Spinal cord (tissue), 10 donors: ENCODE measurements around the gene CSF1. TPM values are rescaled to one million over a fixed set of nuclear protein-coding genes. Genes with fewer than 3 reads are reported as not detected.

Experiments used
- DNase-seq, 6 donors: peaks; one replicate each; pipeline versions ENCODE4 v3.0.0 to v3.0.0-alpha.2; 2013 to 2015; ENCODE audit warnings: low spot score in 6 of 6, low read depth in 4 of 6
- H3K27ac ChIP-seq: one replicate; pipeline ENCODE4 v1.5.1; 2013; ENCODE audit warnings: low read depth, low read length, control low read depth
- H3K27me3 ChIP-seq: one replicate; pipeline ENCODE4 v1.6.1; 2013; ENCODE audit warnings: low read length; ENCODE audit not compliant: control insufficient read depth, insufficient read depth
- H3K36me3 ChIP-seq: one replicate; pipeline ENCODE4 v1.6.1; 2013; ENCODE audit warnings: low read length; ENCODE audit not compliant: control insufficient read depth, insufficient read depth
- H3K4me1 ChIP-seq: one replicate; pipeline ENCODE4 v1.6.1; 2013; ENCODE audit warnings: low read length; ENCODE audit not compliant: control insufficient read depth, insufficient read depth
- H3K4me3 ChIP-seq: one replicate; pipeline ENCODE4 v1.5.1; 2013; ENCODE audit warnings: low read depth, low read length, control low read depth
- H3K9me3 ChIP-seq: one replicate; pipeline ENCODE4 v1.6.1; 2013; ENCODE audit warnings: low read length; ENCODE audit not compliant: control insufficient read depth, insufficient read depth
- WGBS: methylation state at CpG from one replicate; pipeline ENCODE4 v1.1.5; 2013; ENCODE audit warnings: missing lambda C conversion rate; ENCODE audit not compliant: insufficient coverage; 5-methylcytosine and 5-hydroxymethylcytosine counted together
- polyA plus RNA-seq, 2 donors: library from polyadenylated mRNA; unstranded; fragments of 120-200 nt; gene quantifications; one replicate each; pipeline ENCODE4 v1.2.1, GENCODE V29; 2013; ENCODE audit not compliant: insufficient read length in 2 of 2
- total RNA-seq, 2 donors: library from RNA; depleted of rRNA in 1 of 2; stranded (reverse); fragments of 120-200 nt in 1 of 2; fragments of >200 nt in 1 of 2; gene quantifications; one replicate each; pipeline versions ENCODE4 v1.2.3 to v1.2.4, GENCODE V29; 2013 to 2014
- donor health status: healthy.

The CSF1 gene
- total and polyA plus RNA-seq, 4 donors = 13.1 to 22.9 (median 17.3) TPM

GRCh38 chr1:109891930-109892329, 18.7 kb upstream of the CSF1 start:
- peaks cover 27% of the 10 kb centered on the region for H3K4me1 ChIP-seq
- H3K27me3 ChIP-seq = no peaks in the 10 kb centered on the region
- H3K36me3 ChIP-seq = no peaks in the 10 kb centered on the region
- DNase-seq = no peak
- no peaks in the 10 kb centered on the region for H3K9me3 ChIP-seq
- no peak overlapping the region for H3K4me3 ChIP-seq
- H3K27ac ChIP-seq = no peak overlapping the region
- 60% methylated on average over 7 of the region's 7 CpGs for WGBS

GRCh38 chr1:109892561-109893368, 17.9 kb upstream of the CSF1 start:
- Histone ChIP-seq H3K36me3 (no peaks in the 10 kb centered on the region), H3K27ac (no peak overlapping the region), H3K4me1 (peaks cover 30% of the 10 kb centered on the region), H3K9me3 (no peaks in the 10 kb centered on the region), H3K27me3 (no peaks in the 10 kb centered on the region), H3K4me3 (no peak overlapping the region)
- WGBS = 49% methylated on average over 5 of the region's 10 CpGs
- DNase-seq = no peak

GRCh38 chr1:109893532-109894171, 17.0 kb upstream of the CSF1 start:
- Histone ChIP-seq H3K4me1 (peaks cover 30% of the 10 kb centered on the region), H3K9me3 (no peaks in the 10 kb centered on the region), H3K4me3 (no peak overlapping the region), H3K36me3 (no peaks in the 10 kb centered on the region), H3K27me3 (no peaks in the 10 kb centered on the region), H3K27ac (no peak overlapping the region)
- DNase-seq = peak in 1 of 6 donors; percentile 13
- WGBS = 65% methylated on average over 7 of the region's 7 CpGs

- Histone ChIP-seq H3K9me3 (no peaks in the 10 kb centered on the region), H3K4me1 (peaks cover 30% of the 10 kb centered on the region), H3K4me3 (no peak overlapping the region), H3K27ac (no peak overlapping the region), H3K36me3 (no peaks in the 10 kb centered on the region), H3K27me3 (no peaks in the 10 kb centered on the region)
- DNase-seq = no peak
- WGBS = 82% methylated on average over 8 of the region's 8 CpGs
Measured at GRCh38 chr1:109894823-109895719, 15.6 kb upstream of the CSF1 start.

GRCh38 chr1:109895720-109896504, 14.7 kb upstream of the CSF1 start:
- no peaks in the 10 kb centered on the region for H3K9me3 ChIP-seq
- WGBS = 80% methylated on average over 14 of the region's 16 CpGs
- H3K27me3 ChIP-seq = no peaks in the 10 kb centered on the region
- H3K4me3 ChIP-seq = no peak overlapping the region
- H3K4me1 ChIP-seq = peaks cover 30% of the 10 kb centered on the region
- H3K36me3 ChIP-seq = no peaks in the 10 kb centered on the region
- H3K27ac ChIP-seq = no peak overlapping the region
- DNase-seq = no peak

GRCh38 chr1:109896681-109897080, 14.0 kb upstream of the CSF1 start:
- no peak overlapping the region for H3K27ac ChIP-seq
- H3K4me1 ChIP-seq = peaks cover 30% of the 10 kb centered on the region
- WGBS = 69% methylated on average over 8 of the region's 8 CpGs

GRCh38 chr1:109897259-109897955, 13.2 kb upstream of the CSF1 start:
- H3K27me3 ChIP-seq = no peaks in the 10 kb centered on the region
- H3K36me3 ChIP-seq = no peaks in the 10 kb centered on the region
- no peak overlapping the region for H3K27ac ChIP-seq
- peaks cover 25% of the 10 kb centered on the region for H3K4me1 ChIP-seq
- H3K9me3 ChIP-seq = no peaks in the 10 kb centered on the region
- no peak overlapping the region for H3K4me3 ChIP-seq
- WGBS = 62% methylated on average over 5 of the region's 7 CpGs
- no peak for DNase-seq

More at GRCh38 chr1:109896681-109897080, 14.0 kb upstream of the CSF1 start:
- Histone ChIP-seq H3K4me3 (no peak overlapping the region), H3K9me3 (no peaks in the 10 kb centered on the region), H3K36me3 (no peaks in the 10 kb centered on the region), H3K27me3 (no peaks in the 10 kb centered on the region)
- no peak for DNase-seq

- Histone ChIP-seq H3K27ac (no peak overlapping the region), H3K4me3 (no peak overlapping the region), H3K4me1 (peaks cover 15% of the 10 kb centered on the region), H3K36me3 (no peaks in the 10 kb centered on the region), H3K9me3 (no peaks in the 10 kb centered on the region), H3K27me3 (no peaks in the 10 kb centered on the region)
- no CpG with 5 or more reads among the region's 2 CpGs for WGBS
- DNase-seq = no peak
Measured at GRCh38 chr1:109898842-109899241, 11.8 kb upstream of the CSF1 start.
